Peyer's patch (tissue), 4 donors: ENCODE measurements around the gene ARHGEF26. TPM values are rescaled to one million over a fixed set of nuclear protein-coding genes. Genes with fewer than 3 reads are reported as not detected.

ENCODE experiments used
- DNase-seq, 3 donors: peaks; one replicate each; pipeline ENCODE4 v3.0.0-alpha.2; 2017 to 2019
- H3K27ac ChIP-seq, 4 donors: fragments of 200-600 bp; sonication (generic); one replicate each; pipeline ENCODE4 v1.5.1; 2016 to 2019
- H3K27me3 ChIP-seq, 2 donors: fragments of 200-600 bp; sonication (generic); one replicate each; pipeline ENCODE4 v1.5.1; 2019
- H3K36me3 ChIP-seq, 3 donors: fragments of 200-600 bp; sonication (generic); one replicate each; pipeline ENCODE4 v1.5.1; 2016 to 2019
- H3K4me1 ChIP-seq, 4 donors: fragments of 200-600 bp; sonication (generic); one replicate each; pipeline ENCODE4 v1.5.1; 2016 to 2019
- H3K4me3 ChIP-seq, 4 donors: fragments of 200-600 bp; sonication (generic); 1 replicate in 3 of 4; 2 replicates in 1 of 4; pipeline ENCODE4 v1.5.1; 2016 to 2019; ENCODE audit warnings: mild to moderate bottlenecking in 1 of 4
- H3K9me3 ChIP-seq, 4 donors: fragments of 200-600 bp; sonication (generic); one replicate each; pipeline ENCODE4 v1.5.1; 2016 to 2019; ENCODE audit warnings: mild to moderate bottlenecking in 1 of 4
- POLR2A ChIP-seq, 2 donors: fragments of 450-650 bp; IDR thresholded peaks; one replicate each; pipeline ENCODE4 v1.5.1; 2017; ENCODE audit warnings: antibody characterized with exemption in 2 of 2, mild to moderate bottlenecking in 2 of 2, moderate library complexity in 2 of 2
- total RNA-seq, 4 donors: library from RNA; depleted of rRNA; stranded (reverse); fragments of >200 nt; gene quantifications; one replicate each; pipeline ENCODE4 v1.1.0, GENCODE V29; 2016
- TF ChIP-seq, protein P1 (sequence below), 6 experiments: fragments of 450-650 bp in 4 of 6; fragments of 200-600 bp in 2 of 6; sonication (generic) in 1 of 6; IDR thresholded peaks; one replicate each; pipeline ENCODE4 v1.5.1; 2017 to 2019; ENCODE audit warnings: antibody characterized with exemption in 6 of 6, mild to moderate bottlenecking in 3 of 6, moderate library complexity in 1 of 6

ARHGEF26 gene
- total RNA-seq, 4 donors from 2014 or later: 19.0 to 55.2 (median 27.8) TPM

DNA sequence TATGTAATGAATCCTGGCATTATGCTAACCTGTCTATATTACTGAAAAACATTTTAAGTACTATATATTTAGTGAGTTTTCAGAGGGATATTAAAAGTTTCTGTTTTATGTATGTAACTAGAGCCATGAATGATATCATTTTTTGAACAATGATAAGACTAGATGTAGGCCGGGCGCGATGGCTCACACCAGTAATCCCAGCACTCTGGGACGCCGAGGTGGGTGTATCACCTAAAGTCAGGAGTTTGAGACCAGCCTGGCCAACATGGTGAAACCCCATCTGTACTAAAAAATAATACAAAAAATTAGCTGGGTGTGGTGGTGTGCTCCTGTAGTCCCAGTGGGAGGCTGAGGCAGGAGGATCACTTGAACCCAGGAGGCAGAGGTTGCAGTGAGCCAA lies 169.0 kb downstream of the ARHGEF26 start:
- Histone ChIP-seq H3K36me3 (peaks cover 0 to 87% (median 0%) of the 10 kb centered on the region in 3 donors), H3K27ac (no peak overlapping the region), H3K9me3 (no peaks in the 10 kb centered on the region), H3K4me3 (no peak overlapping the region), H3K27me3 (no peaks in the 10 kb centered on the region), H3K4me1 (no peaks in the 10 kb centered on the region)
- DNase-seq: no peak
- TF ChIP-seq, protein P1, sequence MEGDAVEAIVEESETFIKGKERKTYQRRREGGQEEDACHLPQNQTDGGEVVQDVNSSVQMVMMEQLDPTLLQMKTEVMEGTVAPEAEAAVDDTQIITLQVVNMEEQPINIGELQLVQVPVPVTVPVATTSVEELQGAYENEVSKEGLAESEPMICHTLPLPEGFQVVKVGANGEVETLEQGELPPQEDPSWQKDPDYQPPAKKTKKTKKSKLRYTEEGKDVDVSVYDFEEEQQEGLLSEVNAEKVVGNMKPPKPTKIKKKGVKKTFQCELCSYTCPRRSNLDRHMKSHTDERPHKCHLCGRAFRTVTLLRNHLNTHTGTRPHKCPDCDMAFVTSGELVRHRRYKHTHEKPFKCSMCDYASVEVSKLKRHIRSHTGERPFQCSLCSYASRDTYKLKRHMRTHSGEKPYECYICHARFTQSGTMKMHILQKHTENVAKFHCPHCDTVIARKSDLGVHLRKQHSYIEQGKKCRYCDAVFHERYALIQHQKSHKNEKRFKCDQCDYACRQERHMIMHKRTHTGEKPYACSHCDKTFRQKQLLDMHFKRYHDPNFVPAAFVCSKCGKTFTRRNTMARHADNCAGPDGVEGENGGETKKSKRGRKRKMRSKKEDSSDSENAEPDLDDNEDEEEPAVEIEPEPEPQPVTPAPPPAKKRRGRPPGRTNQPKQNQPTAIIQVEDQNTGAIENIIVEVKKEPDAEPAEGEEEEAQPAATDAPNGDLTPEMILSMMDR (IDR thresholded peaks at IDR 0.05): no peak
- no peak for TF ChIP-seq POLR2A (IDR thresholded peaks at IDR 0.05)

DNA sequence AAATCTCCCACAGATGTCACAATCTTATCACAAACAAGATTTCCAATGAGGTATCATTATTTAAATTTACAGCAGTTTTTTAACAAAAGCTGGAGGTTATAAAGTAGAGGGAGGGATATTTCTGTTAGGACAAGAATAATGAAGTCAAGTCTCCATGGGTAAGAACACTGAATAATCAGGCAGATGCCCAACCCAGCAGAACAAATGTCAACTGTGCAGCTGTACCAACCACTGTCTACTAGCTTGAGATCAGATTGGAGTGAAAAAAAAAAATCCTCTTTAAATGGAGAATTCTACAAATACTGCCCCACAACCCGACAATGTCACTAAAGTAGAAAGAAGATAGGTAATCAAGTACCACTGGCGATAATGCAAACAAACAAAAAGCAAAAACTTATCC lies 172.8 kb downstream of the ARHGEF26 start:
- TF ChIP-seq POLR2A (IDR thresholded peaks at IDR 0.05): no peak
- TF ChIP-seq, protein P1 (IDR thresholded peaks at IDR 0.05): no peak
- Histone ChIP-seq H3K36me3 (peaks cover 0 to 88% (median 0%) of the 10 kb centered on the region in 3 donors), H3K9me3 (no peaks in the 10 kb centered on the region), H3K4me3 (no peak overlapping the region), H3K27me3 (no peaks in the 10 kb centered on the region), H3K27ac (no peak overlapping the region), H3K4me1 (no peaks in the 10 kb centered on the region)
- DNase-seq: no peak

DNA sequence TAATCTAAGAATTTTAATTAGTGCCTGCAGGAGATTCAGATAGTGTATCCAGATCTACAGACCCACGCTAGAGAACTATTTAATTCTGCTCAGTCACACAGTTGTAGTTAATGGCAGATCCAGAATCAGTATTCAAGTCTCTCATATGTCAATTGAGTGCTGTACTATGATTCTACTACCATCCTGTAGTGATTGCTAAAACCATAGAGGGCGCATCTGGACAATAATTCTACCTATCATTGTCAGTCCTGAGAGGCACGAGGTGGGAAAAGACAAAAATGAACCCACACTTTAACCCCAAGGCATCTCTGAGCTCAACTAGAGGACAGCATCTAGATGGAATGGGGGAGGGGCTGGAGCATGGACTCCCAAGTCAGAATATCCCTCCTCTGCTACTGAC lies 180.4 kb downstream of the ARHGEF26 start:
- peaks cover 0 to 94% (median 2%) of the 10 kb centered on the region in 3 donors for H3K36me3 ChIP-seq
- TF ChIP-seq POLR2A (IDR thresholded peaks at IDR 0.05): no peak
- TF ChIP-seq, protein P1 (IDR thresholded peaks at IDR 0.05): no peak
- H3K4me1 ChIP-seq: no peaks in the 10 kb centered on the region
- H3K4me3 ChIP-seq: no peak overlapping the region
- no peaks in the 10 kb centered on the region for H3K9me3 ChIP-seq
- DNase-seq: no peak
- H3K27me3 ChIP-seq: no peaks in the 10 kb centered on the region
- H3K27ac ChIP-seq: no peak overlapping the region

DNA sequence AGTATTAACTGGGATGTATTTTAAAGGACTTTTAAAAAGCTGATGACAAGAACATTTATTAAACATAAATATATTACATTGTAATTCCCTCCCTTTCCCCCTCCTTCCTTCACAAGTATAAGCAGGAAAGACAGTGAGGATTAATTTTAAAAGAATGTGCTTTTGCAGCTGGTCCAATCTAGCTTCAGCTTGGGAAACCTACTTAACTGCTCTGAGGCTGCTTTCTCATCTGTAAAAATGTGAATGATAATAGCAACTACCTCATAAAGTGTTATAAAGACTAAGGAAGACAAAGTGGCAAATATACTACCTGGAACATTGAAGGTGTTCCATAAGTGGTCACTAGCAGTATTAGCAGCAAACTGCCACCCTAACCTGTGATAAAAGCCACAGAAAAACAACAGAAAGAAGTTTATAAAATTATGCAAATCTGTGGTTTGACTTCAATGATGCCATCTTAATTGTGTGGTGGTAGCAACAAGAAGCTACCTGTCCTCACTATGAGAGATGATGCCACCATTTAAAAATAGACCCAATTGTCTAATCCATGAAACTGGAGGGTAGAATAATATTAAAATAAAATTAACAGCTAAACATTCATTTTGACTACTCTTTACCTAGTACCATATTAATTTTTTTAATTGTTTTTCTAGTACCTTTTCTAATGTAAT lies 183.1 kb downstream of the ARHGEF26 start:
- TF ChIP-seq, protein P1 (IDR thresholded peaks at IDR 0.05): no peak
- no peak for TF ChIP-seq POLR2A (IDR thresholded peaks at IDR 0.05)
- Histone ChIP-seq H3K27ac (no peak overlapping the region), H3K4me3 (no peak overlapping the region), H3K27me3 (no peaks in the 10 kb centered on the region), H3K36me3 (peaks cover 0 to 82% (median 2%) of the 10 kb centered on the region in 3 donors), H3K9me3 (no peaks in the 10 kb centered on the region), H3K4me1 (no peaks in the 10 kb centered on the region)
- DNase-seq: no peak

DNA sequence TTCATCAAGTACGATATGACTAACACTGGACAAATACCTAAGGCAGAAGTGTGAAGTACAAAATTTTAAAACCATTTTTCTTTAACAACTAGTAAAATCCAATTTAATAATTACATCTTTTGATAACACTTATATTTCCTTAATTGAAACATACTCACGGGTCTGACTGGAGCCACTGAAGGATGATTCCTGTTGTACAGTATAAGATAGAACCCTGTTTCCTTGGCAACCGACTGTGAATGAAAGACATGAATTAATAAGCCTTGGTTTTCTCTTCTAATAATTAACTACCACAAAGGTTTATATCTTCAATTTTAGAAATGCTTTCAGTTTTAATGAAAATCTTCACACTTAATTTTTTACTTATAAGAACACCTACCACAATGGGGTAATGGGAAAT lies 183.7 kb downstream of the ARHGEF26 start:
- Histone ChIP-seq H3K36me3 (peaks cover 0 to 75% (median 2%) of the 10 kb centered on the region in 3 donors), H3K4me1 (no peaks in the 10 kb centered on the region), H3K27me3 (no peaks in the 10 kb centered on the region), H3K4me3 (no peak overlapping the region), H3K9me3 (no peaks in the 10 kb centered on the region), H3K27ac (no peak overlapping the region)
- DNase-seq: no peak
- TF ChIP-seq, protein P1 (IDR thresholded peaks at IDR 0.05): no peak
- TF ChIP-seq POLR2A (IDR thresholded peaks at IDR 0.05): no peak
